ENCODE measurements around the gene EYA2.
"Not testable (repeated sequence)": the region's sequence is repeated elsewhere in the genome, so short reads cannot be mapped to it uniquely, and the experiment has no call there.

The EYA2 gene

GRCh38 chr20:46932439-46932838 is 37.8 kb downstream of the EYA2 start:
- H3K9me3 ChIP-seq (ENCODE audit: insufficient read depth, low read depth, low read length); H3K4me3 ChIP-seq (ENCODE audit: low read length); H3K27ac ChIP-seq (ENCODE audit: low read depth, low read length); H3K27me3 ChIP-seq (ENCODE audit: insufficient read depth, low read length); H3K9ac ChIP-seq (ENCODE audit: low read depth, low read length); H3K36me3 ChIP-seq (ENCODE audit: insufficient read depth, low read length): not testable (repeated sequence)
- peaks cover 11% of the 10 kb centered on the region for H3K4me1 ChIP-seq (ENCODE audit: insufficient read depth, low read length)
- WGBS = 94% methylated on average over 10 of the region's 10 CpGs

- Histone ChIP-seq H3K9ac (ENCODE audit: low read depth, low read length) (no peak overlapping the region), H3K27me3 (ENCODE audit: insufficient read depth, low read length) (no peaks in the 10 kb centered on the region), H3K9me3 (ENCODE audit: insufficient read depth, low read depth, low read length) (no peaks in the 10 kb centered on the region), H3K4me3 (ENCODE audit: low read length) (no peak overlapping the region), H3K4me1 (ENCODE audit: insufficient read depth, low read length) (peaks cover 11% of the 10 kb centered on the region), H3K27ac (ENCODE audit: low read depth, low read length) (no peak overlapping the region), H3K36me3 (ENCODE audit: insufficient read depth, low read length) (no peaks in the 10 kb centered on the region)
- 90% methylated on average over 5 of the region's 5 CpGs for WGBS
Measured at GRCh38 chr20:46933150-46933549, 38.5 kb downstream of the EYA2 start.

- H3K9me3 ChIP-seq (ENCODE audit: insufficient read depth, low read depth, low read length) = no peaks in the 10 kb centered on the region
- H3K27me3 ChIP-seq (ENCODE audit: insufficient read depth, low read length) = no peaks in the 10 kb centered on the region
- H3K36me3 ChIP-seq (ENCODE audit: insufficient read depth, low read length) = no peaks in the 10 kb centered on the region
- no peak overlapping the region for H3K9ac ChIP-seq (ENCODE audit: low read depth, low read length)
- WGBS = 94% methylated on average over 4 of the region's 4 CpGs
- no peak overlapping the region for H3K27ac ChIP-seq (ENCODE audit: low read depth, low read length)
- H3K4me1 ChIP-seq (ENCODE audit: insufficient read depth, low read length) = no peaks in the 10 kb centered on the region
- H3K4me3 ChIP-seq (ENCODE audit: low read length) = no peak overlapping the region
Measured at GRCh38 chr20:46934746-46935287, 40.2 kb downstream of the EYA2 start.

GRCh38 chr20:46935394-46936017 is 40.9 kb downstream of the EYA2 start:
- no peak overlapping the region for H3K27ac ChIP-seq (ENCODE audit: low read depth, low read length)
- no peaks in the 10 kb centered on the region for H3K27me3 ChIP-seq (ENCODE audit: insufficient read depth, low read length)
- H3K9me3 ChIP-seq (ENCODE audit: insufficient read depth, low read depth, low read length) = no peaks in the 10 kb centered on the region
- no peaks in the 10 kb centered on the region for H3K4me1 ChIP-seq (ENCODE audit: insufficient read depth, low read length)
- no peaks in the 10 kb centered on the region for H3K36me3 ChIP-seq (ENCODE audit: insufficient read depth, low read length)
- no peak overlapping the region for H3K4me3 ChIP-seq (ENCODE audit: low read length)
- no peak overlapping the region for H3K9ac ChIP-seq (ENCODE audit: low read depth, low read length)
- WGBS = 94% methylated on average over 7 of the region's 9 CpGs

- Histone ChIP-seq H3K4me3 (ENCODE audit: low read length) (no peak overlapping the region), H3K9ac (ENCODE audit: low read depth, low read length) (no peak overlapping the region), H3K4me1 (ENCODE audit: insufficient read depth, low read length) (no peaks in the 10 kb centered on the region), H3K36me3 (ENCODE audit: insufficient read depth, low read length) (no peaks in the 10 kb centered on the region), H3K27ac (ENCODE audit: low read depth, low read length) (no peak overlapping the region), H3K9me3 (ENCODE audit: insufficient read depth, low read depth, low read length) (no peaks in the 10 kb centered on the region), H3K27me3 (ENCODE audit: insufficient read depth, low read length) (no peaks in the 10 kb centered on the region)
- WGBS = 90% methylated on average over 17 of the region's 18 CpGs
Measured at GRCh38 chr20:46936415-46937156, 41.9 kb downstream of the EYA2 start.

GRCh38 chr20:46937157-46937523 is 42.5 kb downstream of the EYA2 start:
- no peaks in the 10 kb centered on the region for H3K27me3 ChIP-seq (ENCODE audit: insufficient read depth, low read length)
- H3K9ac ChIP-seq (ENCODE audit: low read depth, low read length) = no peak overlapping the region
- no peak overlapping the region for H3K4me3 ChIP-seq (ENCODE audit: low read length)
- WGBS = 95% methylated on average over 4 of the region's 4 CpGs
- H3K9me3 ChIP-seq (ENCODE audit: insufficient read depth, low read depth, low read length) = no peaks in the 10 kb centered on the region
- H3K4me1 ChIP-seq (ENCODE audit: insufficient read depth, low read length) = no peaks in the 10 kb centered on the region
- H3K27ac ChIP-seq (ENCODE audit: low read depth, low read length) = no peak overlapping the region
- no peaks in the 10 kb centered on the region for H3K36me3 ChIP-seq (ENCODE audit: insufficient read depth, low read length)

GRCh38 chr20:46937533-46938226 is 43.0 kb downstream of the EYA2 start:
- Histone ChIP-seq H3K27ac (ENCODE audit: low read depth, low read length) (no peak overlapping the region), H3K27me3 (ENCODE audit: insufficient read depth, low read length) (no peaks in the 10 kb centered on the region), H3K9me3 (ENCODE audit: insufficient read depth, low read depth, low read length) (no peaks in the 10 kb centered on the region), H3K36me3 (ENCODE audit: insufficient read depth, low read length) (no peaks in the 10 kb centered on the region), H3K4me1 (ENCODE audit: insufficient read depth, low read length) (no peaks in the 10 kb centered on the region), H3K4me3 (ENCODE audit: low read length) (no peak overlapping the region), H3K9ac (ENCODE audit: low read depth, low read length) (no peak overlapping the region)
- WGBS = 92% methylated on average over 7 of the region's 7 CpGs

- Histone ChIP-seq H3K4me3 (ENCODE audit: low read length) (no peak overlapping the region), H3K27me3 (ENCODE audit: insufficient read depth, low read length) (no peaks in the 10 kb centered on the region), H3K4me1 (ENCODE audit: insufficient read depth, low read length) (no peaks in the 10 kb centered on the region), H3K36me3 (ENCODE audit: insufficient read depth, low read length) (no peaks in the 10 kb centered on the region), H3K9ac (ENCODE audit: low read depth, low read length) (no peak overlapping the region), H3K9me3 (ENCODE audit: insufficient read depth, low read depth, low read length) (no peaks in the 10 kb centered on the region), H3K27ac (ENCODE audit: low read depth, low read length) (no peak overlapping the region)
- 86% methylated on average over 1 of the region's 1 CpG for WGBS
Measured at GRCh38 chr20:46938434-46938833, 43.8 kb downstream of the EYA2 start.

- 31% methylated on average over 3 of the region's 3 CpGs for WGBS
- no peak overlapping the region for H3K4me3 ChIP-seq (ENCODE audit: low read length)
- H3K36me3 ChIP-seq (ENCODE audit: insufficient read depth, low read length) = no peaks in the 10 kb centered on the region
- H3K27me3 ChIP-seq (ENCODE audit: insufficient read depth, low read length) = no peaks in the 10 kb centered on the region
- H3K9ac ChIP-seq (ENCODE audit: low read depth, low read length) = no peak overlapping the region
- no peak overlapping the region for H3K27ac ChIP-seq (ENCODE audit: low read depth, low read length)
- H3K4me1 ChIP-seq (ENCODE audit: insufficient read depth, low read length) = no peaks in the 10 kb centered on the region
- H3K9me3 ChIP-seq (ENCODE audit: insufficient read depth, low read depth, low read length) = no peaks in the 10 kb centered on the region
Measured at GRCh38 chr20:46939031-46939965, 44.7 kb downstream of the EYA2 start.

- Histone ChIP-seq H3K27me3 (ENCODE audit: insufficient read depth, low read length) (no peaks in the 10 kb centered on the region), H3K4me3 (ENCODE audit: low read length) (no peak overlapping the region), H3K4me1 (ENCODE audit: insufficient read depth, low read length) (peaks cover 5% of the 10 kb centered on the region; the same call in 1 of the 2 replicates), H3K36me3 (ENCODE audit: insufficient read depth, low read length) (no peaks in the 10 kb centered on the region), H3K9me3 (ENCODE audit: insufficient read depth, low read depth, low read length) (no peaks in the 10 kb centered on the region), H3K27ac (ENCODE audit: low read depth, low read length) (no peak overlapping the region), H3K9ac (ENCODE audit: low read depth, low read length) (no peak overlapping the region)
- WGBS = 88% methylated on average over 10 of the region's 10 CpGs
Measured at GRCh38 chr20:46940616-46941015, 46.0 kb downstream of the EYA2 start.

Data from HUES64 (cell line).